Measurements from ENCODE around the gene SDK1. TPM values are rescaled to one million over a fixed set of nuclear protein-coding genes. Genes with fewer than 3 reads are reported as not detected.

SDK1 gene
- total RNA-seq, 3 donors from 2014 or later (not counting 1 experiment from before 2014, with no cell fraction given), result 0.05 to 0.11 TPM; not detected in 1

GRCh38 chr7:3989723-3990122 is 688.7 kb downstream of the SDK1 start:
- intact Hi-C loops (cut with micrococcal nuclease), result no loop called here
- DNase-seq, result no peak
- Mint-ChIP-seq H3K36me3 (no peaks in the 10 kb centered on the region), H3K27ac (no peak overlapping the region), H3K9me3 (no peaks in the 10 kb centered on the region), H3K4me3 (no peak overlapping the region), H3K27me3 (ENCODE audit: low read depth in 2 of 2) (peaks cover 0 to 11% of the 10 kb centered on the region in 2 donors), H3K4me1 (no peaks in the 10 kb centered on the region)
- Histone ChIP-seq H3K4me3 (ENCODE audit: low read length) (no peak overlapping the region), H3K27me3 (ENCODE audit: control insufficient read depth, insufficient read depth, low read length) (no peaks in the 10 kb centered on the region), H3K36me3 (ENCODE audit: control insufficient read depth, insufficient read depth, low read length) (no peaks in the 10 kb centered on the region), H3K27ac (ENCODE audit: low read length) (no peak overlapping the region), H3K4me1 (ENCODE audit: control insufficient read depth, insufficient read depth, low read length) (no peaks in the 10 kb centered on the region), H3K9me3 (ENCODE audit: control insufficient read depth, insufficient read depth, low read length) (no peaks in the 10 kb centered on the region)
- no peak for ATAC-seq
- WGBS (ENCODE audit: insufficient coverage), result 88% methylated on average over 11 of the region's 11 CpGs
- no peak for TF ChIP-seq CTCF (IDR thresholded peaks at IDR 0.05)

GRCh38 chr7:3991731-3992231 is 690.7 kb downstream of the SDK1 start:
- no peak for ATAC-seq
- H3K36me3 ChIP-seq (ENCODE audit: control insufficient read depth, insufficient read depth, low read length), result no peaks in the 10 kb centered on the region

GRCh38 chr7:3992841-3993240 is 691.8 kb downstream of the SDK1 start:
- no peak for ATAC-seq
- intact Hi-C loops (cut with micrococcal nuclease), result no loop called here
- Mint-ChIP-seq H3K9me3 (no peaks in the 10 kb centered on the region), H3K27me3 (ENCODE audit: low read depth in 2 of 2) (peaks cover 9 to 11% of the 10 kb centered on the region in 2 donors), H3K27ac (no peak overlapping the region), H3K36me3 (no peaks in the 10 kb centered on the region), H3K4me1 (no peaks in the 10 kb centered on the region), H3K4me3 (no peak overlapping the region)
- no peak overlapping the region for H3K27ac ChIP-seq (ENCODE audit: low read length)
- H3K27me3 ChIP-seq (ENCODE audit: control insufficient read depth, insufficient read depth, low read length), result no peaks in the 10 kb centered on the region
- 80% methylated on average over 5 of the region's 7 CpGs for WGBS (ENCODE audit: insufficient coverage)
- no peaks in the 10 kb centered on the region for H3K9me3 ChIP-seq (ENCODE audit: control insufficient read depth, insufficient read depth, low read length)
- DNase-seq, result no peak
- no peak for TF ChIP-seq CTCF (IDR thresholded peaks at IDR 0.05)
- no peak overlapping the region for H3K4me3 ChIP-seq (ENCODE audit: low read length)
- no peaks in the 10 kb centered on the region for H3K4me1 ChIP-seq (ENCODE audit: control insufficient read depth, insufficient read depth, low read length)
- H3K36me3 ChIP-seq (ENCODE audit: control insufficient read depth, insufficient read depth, low read length), result no peaks in the 10 kb centered on the region

More at GRCh38 chr7:3991731-3992231, 690.7 kb downstream of the SDK1 start:
- Mint-ChIP-seq H3K36me3 (no peaks in the 10 kb centered on the region), H3K27me3 (ENCODE audit: low read depth in 2 of 2) (peaks cover 6 to 14% of the 10 kb centered on the region in 2 donors), H3K4me3 (no peak overlapping the region), H3K27ac (no peak overlapping the region), H3K9me3 (no peaks in the 10 kb centered on the region), H3K4me1 (no peaks in the 10 kb centered on the region)
- no peak for DNase-seq
- Histone ChIP-seq H3K4me3 (ENCODE audit: low read length) (no peak overlapping the region), H3K4me1 (ENCODE audit: control insufficient read depth, insufficient read depth, low read length) (no peaks in the 10 kb centered on the region), H3K27me3 (ENCODE audit: control insufficient read depth, insufficient read depth, low read length) (no peaks in the 10 kb centered on the region), H3K9me3 (ENCODE audit: control insufficient read depth, insufficient read depth, low read length) (no peaks in the 10 kb centered on the region), H3K27ac (ENCODE audit: low read length) (no peak overlapping the region)
- no peak for TF ChIP-seq CTCF (IDR thresholded peaks at IDR 0.05)
- intact Hi-C loops (cut with micrococcal nuclease), result no loop called here
- WGBS (ENCODE audit: insufficient coverage), result 89% methylated on average over 9 of the region's 9 CpGs

- ATAC-seq (no peak), DNase-seq (no peak)
- TF ChIP-seq CTCF (IDR thresholded peaks at IDR 0.05), result no peak
- H3K27me3 Mint-ChIP-seq (ENCODE audit: low read depth in 2 of 2), result peaks cover 8 to 9% of the 10 kb centered on the region in 2 donors
- H3K4me3 Mint-ChIP-seq, result no peak overlapping the region
- H3K4me1 Mint-ChIP-seq, result no peaks in the 10 kb centered on the region
- H3K27ac Mint-ChIP-seq, result no peak overlapping the region
- intact Hi-C loops (cut with micrococcal nuclease), result no loop called here
- H3K9me3 ChIP-seq (ENCODE audit: control insufficient read depth, insufficient read depth, low read length), result no peaks in the 10 kb centered on the region
- H3K36me3 ChIP-seq (ENCODE audit: control insufficient read depth, insufficient read depth, low read length), result no peaks in the 10 kb centered on the region
- 77% methylated on average over 5 of the region's 5 CpGs for WGBS (ENCODE audit: insufficient coverage)
- H3K36me3 Mint-ChIP-seq, result no peaks in the 10 kb centered on the region
- H3K27me3 ChIP-seq (ENCODE audit: control insufficient read depth, insufficient read depth, low read length), result no peaks in the 10 kb centered on the region
- H3K4me1 ChIP-seq (ENCODE audit: control insufficient read depth, insufficient read depth, low read length), result no peaks in the 10 kb centered on the region
- no peak overlapping the region for H3K4me3 ChIP-seq (ENCODE audit: low read length)
- no peaks in the 10 kb centered on the region for H3K9me3 Mint-ChIP-seq
- no peak overlapping the region for H3K27ac ChIP-seq (ENCODE audit: low read length)
Observed at GRCh38 chr7:3994764-3995163, 693.7 kb downstream of the SDK1 start.
